Esophagus muscularis mucosa (tissue), 4 donors: ENCODE results near the gene ARNT2. TPM values are rescaled to one million over a fixed set of nuclear protein-coding genes. Genes with fewer than 3 reads are reported as not detected.

Experiments used
- DNase-seq: peaks from one replicate; pipeline ENCODE4 v3.0.0-alpha.2; 2017; ENCODE audit errors: extremely low spot score
- H3K27ac ChIP-seq, 4 donors: fragments of 200-600 bp; sonication (generic); replicated peaks in 1 of 4; 1 replicate in 3 of 4; 2 replicates in 1 of 4; pipeline ENCODE4 v1.5.1; 2016 to 2019; ENCODE audit warnings: mild to moderate bottlenecking in 1 of 4
- H3K27me3 ChIP-seq, 4 donors: fragments of 200-600 bp; sonication (generic); one replicate each; pipeline versions ENCODE4 v1.5.1 to v1.6.0; 2016 to 2019
- H3K36me3 ChIP-seq, 4 donors: fragments of 200-600 bp; sonication (generic); one replicate each; pipeline ENCODE4 v1.5.1; 2016 to 2019
- H3K4me1 ChIP-seq, 4 donors: fragments of 200-600 bp; sonication (generic); one replicate each; pipeline ENCODE4 v1.5.1; 2016 to 2019
- H3K4me3 ChIP-seq, 4 donors: fragments of 200-600 bp; sonication (generic); 1 replicate in 2 of 4; 2 replicates in 2 of 4; pipeline ENCODE4 v1.5.1; 2016 to 2019; ENCODE audit warnings: mild to moderate bottlenecking in 4 of 4, moderate library complexity in 1 of 4
- H3K9me3 ChIP-seq, 4 donors: fragments of 200-600 bp; sonication (generic); 1 replicate in 3 of 4; 2 replicates in 1 of 4; pipeline ENCODE4 v1.5.1; 2016 to 2019
- CTCF ChIP-seq, 3 experiments: fragments of 200-600 bp in 2 of 3; fragments of 450-650 bp in 1 of 3; sonication (generic) in 2 of 3; IDR thresholded peaks; one replicate each; pipeline ENCODE4 v1.5.1; 2017 to 2019; ENCODE audit warnings: antibody characterized with exemption in 3 of 3, mild to moderate bottlenecking in 2 of 3, moderate library complexity in 1 of 3
- EP300 ChIP-seq: sonication (generic); formaldehyde crosslinking; IDR thresholded peaks from one replicate; pipeline ENCODE4 v1.6.1; 2017; ENCODE audit warnings: antibody characterized with exemption
- POLR2A ChIP-seq: fragments of 450-650 bp; IDR thresholded peaks from one replicate; pipeline ENCODE4 v1.6.1; 2017; ENCODE audit warnings: antibody characterized with exemption, moderate library complexity, mild to moderate bottlenecking, low read depth
- POLR2AphosphoS5 ChIP-seq, 2 donors: sonication (generic); formaldehyde crosslinking; IDR thresholded peaks; one replicate each; pipeline ENCODE4 v1.6.1; 2017; ENCODE audit warnings: antibody characterized with exemption in 2 of 2
- WGBS: methylation state at CpG from one replicate; pipeline ENCODE4 v1.1.5; 2018; 5-methylcytosine and 5-hydroxymethylcytosine counted together
- intact Hi-C: fragments of 100-400 bp; cut with DNase I; formaldehyde crosslinking; loops from one replicate; pipeline ENCODE4 v1.15.1; 2023
- total RNA-seq, 4 donors: library from RNA; depleted of rRNA; stranded (reverse); fragments of >200 nt; gene quantifications; one replicate each; pipeline versions ENCODE4 v1.1.0 to v1.2.1, GENCODE V29; 2016

ARNT2 gene
- total RNA-seq, 4 donors from 2014 or later, result 5.4 to 14.6 (median 8.2) TPM

GRCh38 chr15:80576519-80577090 lies 172.4 kb downstream of the ARNT2 start:
- Histone ChIP-seq H3K36me3 (peaks cover 0 to 57% (median 18%) of the 10 kb centered on the region in 4 donors), H3K4me3 (no peak overlapping the region), H3K4me1 (no peaks in the 10 kb centered on the region), H3K27me3 (no peaks in the 10 kb centered on the region), H3K9me3 (no peaks in the 10 kb centered on the region), H3K27ac (no peak overlapping the region)
- TF ChIP-seq POLR2AphosphoS5 (IDR thresholded peaks at IDR 0.05) (no peak), EP300 (no peak), POLR2A (no peak), CTCF (IDR thresholded peaks at IDR 0.05) (no peak)
- intact Hi-C loops, result no loop called here
- 94% methylated on average over 11 of the region's 12 CpGs for WGBS
- DNase-seq, result no peak

GRCh38 chr15:80577552-80578205 lies 173.5 kb downstream of the ARNT2 start:
- Histone ChIP-seq H3K27me3 (no peaks in the 10 kb centered on the region), H3K4me3 (no peak overlapping the region), H3K27ac (no peak overlapping the region), H3K36me3 (peaks cover 0 to 67% (median 18%) of the 10 kb centered on the region in 4 donors), H3K4me1 (no peaks in the 10 kb centered on the region), H3K9me3 (no peaks in the 10 kb centered on the region)
- DNase-seq, result no peak
- intact Hi-C loops, result no loop called here
- no peak for TF ChIP-seq CTCF (IDR thresholded peaks at IDR 0.05)
- TF ChIP-seq EP300, result no peak
- no peak for TF ChIP-seq POLR2AphosphoS5 (IDR thresholded peaks at IDR 0.05)
- no peak for TF ChIP-seq POLR2A
- WGBS, result 100% methylated on average over 5 of the region's 8 CpGs

GRCh38 chr15:80578206-80578595 lies 174.0 kb downstream of the ARNT2 start:
- H3K27ac ChIP-seq, result no peak overlapping the region
- intact Hi-C loops, result no loop called here
- no peaks in the 10 kb centered on the region for H3K9me3 ChIP-seq
- no peaks in the 10 kb centered on the region for H3K27me3 ChIP-seq
- TF ChIP-seq EP300 (no peak), POLR2AphosphoS5 (IDR thresholded peaks at IDR 0.05) (no peak), CTCF (IDR thresholded peaks at IDR 0.05) (no peak), POLR2A (no peak)
- no peaks in the 10 kb centered on the region for H3K4me1 ChIP-seq
- WGBS, result 96% methylated on average over 5 of the region's 5 CpGs
- peaks cover 0 to 72% (median 18%) of the 10 kb centered on the region in 4 donors for H3K36me3 ChIP-seq
- DNase-seq, result no peak
- H3K4me3 ChIP-seq, result no peak overlapping the region

GRCh38 chr15:80578871-80579270 lies 174.7 kb downstream of the ARNT2 start:
- peaks cover 0 to 79% (median 18%) of the 10 kb centered on the region in 4 donors for H3K36me3 ChIP-seq
- no peaks in the 10 kb centered on the region for H3K27me3 ChIP-seq
- 96% methylated on average over 7 of the region's 7 CpGs for WGBS
- H3K4me3 ChIP-seq, result no peak overlapping the region
- H3K9me3 ChIP-seq, result no peaks in the 10 kb centered on the region
- no peak for DNase-seq
- no peak overlapping the region for H3K27ac ChIP-seq
- no peaks in the 10 kb centered on the region for H3K4me1 ChIP-seq
- TF ChIP-seq CTCF (IDR thresholded peaks at IDR 0.05) (no peak), POLR2A (no peak), POLR2AphosphoS5 (IDR thresholded peaks at IDR 0.05) (no peak), EP300 (no peak)
- intact Hi-C loops, result no loop called here

GRCh38 chr15:80579611-80580010 lies 175.4 kb downstream of the ARNT2 start:
- Histone ChIP-seq H3K4me3 (no peak overlapping the region), H3K4me1 (no peaks in the 10 kb centered on the region), H3K27ac (no peak overlapping the region), H3K36me3 (peaks cover 0 to 79% (median 18%) of the 10 kb centered on the region in 4 donors), H3K9me3 (no peaks in the 10 kb centered on the region), H3K27me3 (no peaks in the 10 kb centered on the region)
- DNase-seq, result no peak
- WGBS, result 86% methylated on average over 6 of the region's 6 CpGs
- intact Hi-C loops, result no loop called here
- no peak for TF ChIP-seq POLR2A
- TF ChIP-seq POLR2AphosphoS5 (IDR thresholded peaks at IDR 0.05), result no peak
- TF ChIP-seq EP300, result no peak
- TF ChIP-seq CTCF (IDR thresholded peaks at IDR 0.05), result no peak
